Body of pancreas (tissue), 4 donors: ENCODE data around the gene PLA2G4B.

Experiments
- CTCF ChIP-seq, 7 experiments: fragments of 450-650 bp in 4 of 7; fragments of 200-600 bp in 3 of 7; sonication (generic) in 3 of 7; IDR thresholded peaks; one replicate each; pipeline ENCODE4 v1.5.1; 2016 to 2019; ENCODE audit warnings: antibody characterized with exemption in 7 of 7
- POLR2A ChIP-seq, 3 donors: fragments of 450-650 bp; IDR thresholded peaks; one replicate each; pipeline ENCODE4 v1.6.1; 2016; ENCODE audit warnings: antibody characterized with exemption in 3 of 3, mild to moderate bottlenecking in 2 of 3

GRCh38 chr15:41893422-41894250 is 55.0 kb downstream of the PLA2G4B start, which contains the start of gene SPTBN5:
- TF ChIP-seq CTCF (IDR thresholded peaks at IDR 0.05): no peak
- no peak for TF ChIP-seq POLR2A (IDR thresholded peaks at IDR 0.05)
